Measurements from ENCODE around the gene TUBB4A.
"Not testable (repeated sequence)": the region's sequence is repeated elsewhere in the genome, so short reads cannot be mapped to it uniquely, and the experiment has no call there.

Gene TUBB4A

DNA sequence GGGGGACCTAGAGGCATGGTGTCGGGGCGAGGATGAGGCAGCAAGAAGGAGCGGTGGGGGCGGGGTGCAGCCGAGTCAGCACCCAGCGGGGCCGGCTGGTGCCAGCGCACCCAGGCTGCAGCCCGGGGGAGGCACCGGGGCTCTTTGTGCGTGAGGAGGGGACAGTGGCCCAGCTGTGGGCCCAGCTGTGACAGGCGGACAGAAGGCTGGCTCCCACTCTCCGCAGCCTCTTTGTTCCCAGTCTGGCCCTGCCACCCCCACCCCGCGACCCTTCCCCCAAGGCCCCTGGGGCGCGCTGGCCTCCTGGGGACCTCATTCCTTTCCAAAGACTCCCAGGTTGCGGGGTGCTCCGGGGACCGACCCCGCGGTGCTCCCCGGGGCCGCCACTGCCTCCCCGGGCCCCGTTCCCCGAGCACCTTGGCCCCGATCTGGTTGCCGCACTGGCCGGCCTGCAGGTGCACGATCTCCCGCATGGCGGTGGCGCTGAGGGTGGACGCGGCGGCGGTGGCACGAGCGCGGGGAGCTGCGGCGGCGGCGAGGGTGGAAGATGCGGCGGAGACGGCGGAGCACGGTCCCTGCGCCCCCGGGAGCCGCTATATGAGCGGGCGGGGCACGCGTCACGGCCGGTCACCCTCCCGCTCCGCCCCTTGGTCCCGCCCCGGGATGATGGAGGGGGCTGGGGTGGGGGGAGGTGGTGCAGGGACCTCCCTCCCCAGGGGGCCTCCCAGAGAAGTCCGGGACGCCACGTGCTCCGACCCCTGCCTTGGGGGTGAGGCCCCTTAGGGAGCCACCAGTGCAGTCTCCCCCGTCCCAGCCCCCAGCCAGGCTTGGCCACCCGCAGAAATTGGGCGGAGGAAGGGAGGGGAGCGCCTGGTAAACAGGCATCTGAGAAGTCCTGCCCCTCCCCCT, at the start of gene TUBB4A:
TUBB4A (minus strand) TSS at position 570 of the 909 bp plus-strand sequence; CDS start at position 473, 97 bp downstream.
- no peak for DNase-seq (ENCODE audit: low read depth in 1 of 2, low spot score in 1 of 2)

DNA sequence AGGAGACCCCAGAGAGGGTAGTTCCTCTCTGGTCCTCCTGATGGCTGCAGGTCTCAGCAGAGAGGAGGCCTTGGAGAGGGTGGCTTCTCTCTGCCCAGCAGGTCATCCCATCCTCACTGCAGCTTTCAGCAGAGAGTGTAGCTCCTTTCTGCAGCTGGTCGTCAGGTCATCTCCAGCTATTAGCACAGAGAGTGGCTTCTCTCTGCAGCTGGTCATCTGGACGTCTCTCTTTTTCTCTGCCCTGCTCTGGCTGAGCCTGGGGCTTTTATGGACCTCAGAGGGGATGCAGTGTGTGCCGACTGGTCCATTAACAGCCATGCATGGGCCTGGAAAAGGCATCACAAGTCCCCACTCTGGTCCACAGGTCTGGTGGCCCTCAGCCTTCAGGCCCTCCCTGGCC, 49.0 kb upstream of the TUBB4A start:
- no peak for DNase-seq (ENCODE audit: low read depth in 1 of 2, low spot score in 1 of 2)

DNA sequence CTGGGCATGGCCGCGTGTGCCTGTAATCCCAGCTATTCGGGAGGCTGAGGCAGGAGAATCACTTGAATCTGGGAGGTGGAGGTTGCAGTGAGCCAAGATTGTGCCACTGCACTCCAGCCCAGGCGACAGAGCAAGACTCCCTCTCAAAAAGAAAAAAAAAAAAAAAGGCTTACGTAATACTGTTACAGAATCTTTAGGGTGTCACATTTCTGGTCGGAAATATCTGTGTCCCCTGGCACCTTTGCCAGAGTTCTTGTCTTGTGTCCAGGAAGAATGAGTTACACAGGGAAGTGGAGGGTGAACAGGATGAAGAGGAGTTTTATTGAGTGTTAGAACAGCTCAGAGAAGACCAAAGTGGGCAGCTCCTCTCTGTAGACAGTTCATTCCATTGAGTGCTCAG, 48.6 kb upstream of the TUBB4A start:
- DNase-seq (ENCODE audit: low read depth in 1 of 2, low spot score in 1 of 2) = not testable (repeated sequence)

DNA sequence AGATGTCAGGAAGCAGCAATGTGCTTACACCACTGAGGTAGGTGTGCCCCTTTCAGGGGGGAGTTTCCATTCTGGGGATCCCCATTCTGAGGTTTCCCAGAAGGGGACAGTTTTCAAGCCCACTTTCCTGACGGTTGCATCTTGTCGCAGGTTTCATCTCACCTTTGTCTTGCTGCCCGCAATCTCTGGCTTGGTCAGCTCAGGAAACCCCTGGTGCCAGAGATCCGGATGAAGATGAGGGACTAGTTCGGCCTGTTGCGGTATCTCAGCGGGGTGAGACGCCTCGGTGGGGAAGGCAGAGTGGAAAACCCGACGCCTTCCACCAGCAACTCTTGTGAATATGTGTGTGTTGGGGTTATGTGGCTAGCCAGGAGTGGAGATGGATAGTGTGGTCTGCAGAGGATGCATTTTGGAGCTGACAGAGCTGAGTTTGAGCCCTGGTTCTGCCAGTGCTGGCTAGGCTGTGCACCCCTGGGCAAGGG, 41.8 kb upstream of the TUBB4A start:
- DNase-seq (ENCODE audit: low read depth in 1 of 2, low spot score in 1 of 2) = no peak

DNA sequence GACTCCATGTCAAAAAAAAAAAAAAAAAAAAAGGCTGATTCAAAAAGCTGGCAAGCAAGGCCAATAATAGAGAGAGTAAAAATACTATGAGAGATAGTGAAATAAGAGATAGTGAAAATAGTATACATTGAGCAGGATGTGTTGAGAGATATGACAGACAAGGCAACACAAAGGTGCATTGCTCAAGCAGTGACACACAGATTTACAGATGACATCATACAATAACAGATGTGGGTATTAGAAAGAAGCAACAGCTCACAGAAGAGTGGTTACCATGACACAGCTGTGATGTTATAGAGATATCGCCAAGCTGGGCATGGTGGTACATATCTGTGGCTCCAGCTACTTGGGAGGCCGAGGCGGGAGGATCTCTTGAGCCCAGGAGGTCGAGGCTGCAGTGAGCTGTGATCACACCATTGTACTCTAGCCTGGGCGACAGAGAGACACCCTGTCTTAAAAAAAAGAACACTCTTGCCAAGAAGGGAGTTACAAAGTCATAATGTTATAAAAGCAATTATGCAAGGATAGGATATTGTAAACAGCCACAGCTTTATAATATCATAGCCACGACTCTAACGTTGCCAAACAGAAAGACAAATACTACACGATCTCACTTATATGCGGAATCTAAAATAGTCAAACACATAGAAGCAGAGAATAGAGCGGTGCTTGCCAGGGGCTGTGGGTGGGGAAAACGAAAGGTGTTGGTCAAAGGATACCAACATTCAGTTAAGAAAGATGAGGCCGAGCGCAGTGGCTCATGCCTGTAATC, 39.0 kb upstream of the TUBB4A start:
- no peak for DNase-seq (ENCODE audit: low read depth in 1 of 2, low spot score in 1 of 2)

DNA sequence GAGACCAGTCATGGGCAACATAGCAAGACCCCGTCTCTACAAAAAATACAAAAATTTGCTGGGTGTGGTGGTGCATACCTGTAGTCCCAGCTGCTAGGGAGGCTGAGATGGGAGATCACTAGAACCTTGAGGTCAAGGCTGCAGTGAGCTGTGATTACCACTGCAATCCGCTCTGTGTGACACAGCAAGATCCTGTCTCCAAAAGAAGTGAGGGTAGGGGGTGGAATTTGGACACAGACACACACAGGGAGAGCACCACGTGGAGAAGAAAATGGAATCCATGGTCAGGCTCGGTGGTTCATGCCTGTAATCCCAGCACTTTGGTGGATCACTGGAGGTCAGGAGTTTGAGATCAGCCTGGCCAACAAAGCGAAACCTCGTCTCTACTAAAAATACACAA, 37.4 kb upstream of the TUBB4A start:
- DNase-seq (ENCODE audit: low read depth in 1 of 2, low spot score in 1 of 2) = no peak

DNA sequence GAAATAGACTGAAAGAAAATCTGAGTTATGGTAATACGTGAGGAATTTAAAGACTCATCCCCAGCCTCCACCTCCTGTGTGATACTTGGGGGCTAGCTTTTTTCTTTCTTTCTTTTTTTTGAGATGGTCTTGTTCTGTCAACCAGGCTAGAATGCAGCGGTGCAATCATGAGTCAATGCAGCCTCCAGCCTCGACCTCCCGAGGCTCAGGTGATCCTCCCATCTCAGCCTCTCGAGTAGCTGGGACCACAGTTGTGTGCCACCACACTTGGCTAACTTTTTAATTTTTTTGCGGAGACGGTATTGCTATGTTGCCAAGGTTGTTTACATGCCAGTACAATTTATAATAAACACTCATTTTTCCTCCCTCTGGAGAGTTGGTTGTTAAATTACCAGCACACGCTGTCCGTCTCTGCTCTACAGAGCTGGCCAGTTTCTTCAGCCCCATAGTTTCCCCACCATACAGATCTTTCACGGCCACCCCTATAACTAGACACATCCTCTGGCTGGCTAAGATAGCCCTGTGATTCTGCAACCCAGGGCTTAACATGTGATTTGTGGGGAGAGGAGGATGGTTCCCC, 33.5 kb upstream of the TUBB4A start:
- no peak for DNase-seq (ENCODE audit: low read depth in 1 of 2, low spot score in 1 of 2)

DNA sequence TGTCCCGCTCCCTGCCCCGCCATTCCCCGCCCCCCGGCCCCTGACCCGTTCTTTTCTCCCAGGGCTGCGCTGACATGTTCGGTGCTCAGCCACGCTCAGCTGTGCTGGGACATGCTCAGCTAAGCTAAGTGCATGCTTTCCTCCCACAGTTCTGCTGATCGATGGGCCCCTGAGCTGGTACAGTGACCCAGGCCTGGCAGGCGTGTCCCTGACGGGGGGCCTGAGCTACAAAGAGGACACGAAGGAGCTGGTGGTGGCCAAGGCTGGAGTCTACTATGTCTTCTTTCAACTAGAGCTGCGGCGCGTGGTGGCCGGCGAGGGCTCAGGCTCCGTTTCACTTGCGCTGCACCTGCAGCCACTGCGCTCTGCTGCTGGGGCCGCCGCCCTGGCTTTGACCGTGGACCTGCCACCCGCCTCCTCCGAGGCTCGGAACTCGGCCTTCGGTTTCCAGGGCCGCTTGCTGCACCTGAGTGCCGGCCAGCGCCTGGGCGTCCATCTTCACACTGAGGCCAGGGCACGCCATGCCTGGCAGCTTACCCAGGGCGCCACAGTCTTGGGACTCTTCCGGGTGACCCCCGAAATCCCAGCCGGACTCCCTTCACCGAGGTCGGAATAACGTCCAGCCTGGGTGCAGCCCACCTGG, 32.5 kb upstream of the TUBB4A start:
- DNase-seq (ENCODE audit: low read depth in 1 of 2, low spot score in 1 of 2) = no peak

DNA sequence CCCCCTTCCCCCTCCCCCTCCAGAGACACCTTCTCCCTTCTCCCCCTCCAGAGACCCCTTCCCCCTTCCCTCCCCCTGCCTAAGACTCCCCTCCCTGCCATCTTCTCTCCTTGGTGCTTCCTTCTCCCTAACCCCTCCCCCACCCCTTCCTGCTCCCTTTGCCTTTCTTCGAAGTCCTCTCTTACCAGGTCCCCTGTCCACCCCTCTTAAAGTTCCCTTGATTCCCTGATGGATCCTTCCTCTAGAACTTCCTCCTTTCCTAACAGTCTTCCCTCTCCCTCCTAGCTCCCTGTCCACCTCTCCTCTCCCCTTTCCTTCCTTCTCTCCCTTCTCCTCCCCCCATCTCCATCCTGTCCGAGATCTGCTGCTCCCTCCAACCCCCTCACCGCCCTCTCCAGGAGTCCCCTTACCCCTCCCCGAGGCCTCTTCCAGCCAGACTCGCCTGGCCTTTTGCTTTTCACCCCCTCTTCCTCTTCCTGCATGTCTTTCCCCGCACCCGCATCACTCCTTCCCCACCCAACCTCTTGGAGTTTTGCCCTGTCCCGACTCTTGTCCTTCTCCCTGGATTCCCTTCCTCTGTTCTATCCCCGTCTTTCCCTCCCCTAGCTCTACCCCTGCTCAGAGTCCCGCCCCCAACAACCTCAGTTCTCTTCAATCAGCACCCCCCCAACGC, 31.8 kb upstream of the TUBB4A start:
- no peak for DNase-seq (ENCODE audit: low read depth in 1 of 2, low spot score in 1 of 2)

DNA sequence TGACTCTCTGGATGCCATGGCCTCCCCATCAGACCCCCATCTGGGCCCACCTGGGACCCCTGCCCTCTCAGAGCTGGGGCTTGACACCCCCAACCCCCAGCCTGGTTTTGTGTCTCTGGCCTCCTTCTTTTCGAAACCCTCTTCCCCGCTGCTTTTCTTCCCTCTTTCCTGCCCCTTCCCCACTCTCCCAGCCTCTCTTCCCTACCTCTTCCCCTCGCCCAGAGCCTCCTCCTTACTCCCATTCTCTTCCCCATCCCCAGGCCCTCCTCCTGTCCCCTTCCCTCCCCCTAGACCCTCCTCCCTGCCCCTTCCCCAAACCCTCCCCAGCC, 30.9 kb upstream of the TUBB4A start:
- DNase-seq (ENCODE audit: low read depth in 1 of 2, low spot score in 1 of 2) = no peak

DNA sequence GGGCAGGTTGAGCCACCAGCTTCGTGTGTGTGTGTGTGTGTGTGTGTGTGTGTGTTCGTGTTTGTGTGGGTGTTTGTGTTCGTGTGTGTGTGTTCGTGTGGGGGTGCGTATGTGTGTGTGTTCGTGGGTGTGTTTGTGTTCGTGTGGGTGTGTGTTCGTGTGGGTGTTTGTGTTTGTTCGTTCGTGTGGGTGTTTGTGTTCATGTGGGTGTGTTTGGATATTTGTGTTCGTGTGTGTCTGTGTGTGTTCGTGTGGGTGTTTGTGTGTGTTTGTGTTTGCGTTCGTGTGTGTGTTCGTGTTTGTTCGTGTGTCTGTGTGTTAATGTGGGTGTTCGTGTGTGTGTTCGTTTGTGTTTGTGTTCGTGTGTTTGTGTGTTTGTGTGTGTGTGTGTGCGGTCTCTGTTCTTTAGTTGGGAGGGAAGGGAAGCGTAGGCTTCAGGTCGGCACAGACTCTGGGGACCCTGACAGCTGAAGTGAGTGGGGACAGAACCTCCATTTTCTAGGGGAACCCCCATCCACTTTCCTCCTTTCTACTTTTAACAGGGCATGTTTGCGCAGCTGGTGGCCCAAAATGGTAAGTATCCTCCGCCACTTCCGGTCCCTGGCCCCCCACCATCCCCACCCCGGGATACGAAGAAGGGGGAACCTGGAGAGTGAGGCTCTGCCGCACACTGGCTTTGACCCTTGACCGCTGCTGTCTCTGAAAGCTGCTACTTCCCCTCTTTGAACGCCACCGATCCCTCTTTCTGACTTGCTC, 30.3 kb upstream of the TUBB4A start:
- DNase-seq (ENCODE audit: low read depth in 1 of 2, low spot score in 1 of 2) = no peak

DNA sequence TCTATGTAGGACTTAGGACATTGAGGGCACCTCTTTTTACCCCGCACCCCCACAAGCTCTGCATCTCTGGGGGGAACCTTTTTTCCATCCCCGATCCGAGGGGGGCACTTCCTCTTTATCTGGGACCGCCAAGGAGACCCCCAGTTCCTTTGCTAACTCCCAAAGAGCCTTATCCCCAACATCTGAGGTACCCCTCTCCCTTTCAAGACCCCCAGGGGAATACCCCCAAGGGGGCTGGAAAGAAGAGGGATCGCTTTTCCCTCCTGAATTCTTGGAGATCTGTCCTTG, 29.8 kb upstream of the TUBB4A start:
- DNase-seq (ENCODE audit: low read depth in 1 of 2, low spot score in 1 of 2) = no peak

DNA sequence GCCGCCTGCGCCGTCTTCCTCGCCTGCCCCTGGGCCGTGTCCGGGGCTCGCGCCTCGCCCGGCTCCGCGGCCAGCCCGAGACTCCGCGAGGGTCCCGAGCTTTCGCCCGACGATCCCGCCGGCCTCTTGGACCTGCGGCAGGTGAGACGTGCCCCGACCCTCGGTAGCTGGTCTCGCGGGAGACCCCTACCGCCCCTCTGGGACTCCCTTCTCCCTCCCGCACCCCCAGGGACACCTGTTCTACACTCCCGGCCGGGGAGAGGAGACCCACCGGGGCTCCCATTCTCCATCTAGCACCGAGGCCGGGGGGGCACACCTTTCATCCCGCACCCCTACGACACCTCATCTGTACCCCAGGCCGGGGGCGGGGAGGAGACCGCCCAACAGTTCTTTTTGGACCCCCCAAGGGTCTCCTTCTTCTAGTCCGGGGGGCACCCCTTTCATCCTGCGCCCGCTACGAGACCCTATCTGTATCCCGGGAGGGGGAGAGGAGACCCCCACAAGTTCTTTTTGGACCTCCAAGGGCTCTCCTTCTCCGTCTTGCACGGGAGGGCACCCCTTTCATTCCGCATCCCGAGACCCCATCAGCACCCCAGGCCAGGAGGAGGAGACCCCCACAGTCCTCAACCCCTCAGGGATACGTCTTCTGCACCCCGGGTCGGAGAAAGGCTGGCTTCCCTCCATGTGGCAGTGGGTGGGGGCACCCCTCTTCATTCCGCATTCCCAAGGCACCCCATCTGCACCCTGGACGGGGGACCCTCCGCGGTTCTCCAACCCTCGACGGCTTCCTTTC, 29.2 kb upstream of the TUBB4A start:
- no peak for DNase-seq (ENCODE audit: low read depth in 1 of 2, low spot score in 1 of 2)

DNA sequence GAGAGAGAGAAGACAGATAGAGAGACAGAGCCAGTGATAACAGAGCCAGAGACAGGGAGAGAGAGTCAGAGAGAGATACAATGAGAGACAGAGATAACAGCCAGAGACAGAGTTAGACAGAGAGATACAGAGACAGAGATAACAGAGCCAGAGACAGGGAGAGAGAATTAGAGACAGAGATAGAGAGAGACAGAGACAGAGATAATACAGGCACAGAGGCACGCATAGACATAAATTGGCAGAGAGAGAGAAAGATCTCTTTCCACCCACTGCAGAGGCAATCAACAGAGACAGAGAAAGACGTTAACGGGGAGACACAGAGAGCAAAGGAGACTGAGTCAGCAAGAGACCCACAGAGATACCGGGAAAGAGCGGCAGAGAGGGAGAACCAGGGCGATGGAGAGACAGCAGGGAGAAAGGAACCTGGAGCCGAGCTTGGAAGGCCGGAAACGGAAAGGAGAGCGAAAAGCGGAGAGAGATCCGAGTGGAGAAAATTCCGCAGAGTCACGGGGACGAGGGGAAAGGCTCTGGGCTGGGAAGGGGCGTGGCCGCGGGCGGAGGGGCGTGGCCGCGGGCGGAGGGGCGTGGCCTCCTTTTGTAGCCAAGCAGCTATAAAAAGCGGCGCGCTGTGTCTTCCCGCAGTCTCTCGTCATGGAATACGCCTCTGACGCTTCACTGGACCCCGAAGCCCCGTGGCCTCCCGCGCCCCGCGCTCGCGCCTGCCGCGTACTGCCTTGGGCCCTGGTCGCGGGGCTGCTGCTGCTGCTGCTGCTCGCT, 28.5 kb upstream of the TUBB4A start, which contains the start of gene TNFSF9:
TNFSF9 (plus strand) TSS at position 641 of the 777 bp plus-strand sequence; CDS start at position 652, 11 bp downstream.
- peak; percentile 56 to 73 for DNase-seq (ENCODE audit: low read depth in 1 of 2, low spot score in 1 of 2)

DNA sequence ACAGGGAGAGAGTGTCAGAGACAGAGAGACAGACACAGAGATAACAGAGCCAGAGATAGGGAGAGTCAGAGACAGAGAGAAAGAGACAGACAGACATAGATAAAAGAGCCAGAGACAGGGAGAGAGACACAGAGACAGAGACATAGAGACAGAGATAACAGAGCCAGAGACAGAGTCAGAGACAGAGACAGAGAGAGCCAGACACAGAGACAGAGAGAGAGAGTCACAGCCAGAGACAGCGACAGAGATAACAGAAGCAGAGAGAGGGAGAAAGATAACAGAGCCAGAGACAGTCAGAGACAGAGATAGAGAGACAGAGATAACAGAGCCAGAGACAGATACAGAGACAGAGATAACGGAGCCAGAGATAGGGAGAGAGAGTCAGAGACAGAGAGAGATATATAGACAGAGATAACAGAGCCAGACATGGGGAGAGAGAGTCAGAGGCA, 27.9 kb upstream of the TUBB4A start:
- DNase-seq (ENCODE audit: low read depth in 1 of 2, low spot score in 1 of 2) = no peak

DNA sequence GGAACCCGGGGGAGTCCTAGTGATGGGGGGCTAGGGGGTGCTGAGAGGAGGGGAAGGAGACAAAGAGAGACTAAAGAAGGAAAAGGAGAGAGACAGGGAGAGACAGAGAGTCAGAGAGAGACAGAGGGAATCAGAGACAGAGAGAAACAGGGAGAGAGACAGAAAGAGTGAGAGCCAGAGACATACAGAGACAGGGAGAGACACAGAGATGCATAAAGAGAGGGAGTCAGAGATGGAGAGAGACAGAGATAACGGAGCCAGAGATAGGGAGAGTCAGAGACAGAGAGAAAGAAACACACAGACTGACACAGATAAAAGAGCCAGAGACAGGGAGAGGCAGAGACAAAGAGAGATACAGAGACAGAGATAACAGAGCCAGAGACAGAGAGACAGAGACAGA, 27.2 kb upstream of the TUBB4A start:
- DNase-seq (ENCODE audit: low read depth in 1 of 2, low spot score in 1 of 2) = no peak

DNA sequence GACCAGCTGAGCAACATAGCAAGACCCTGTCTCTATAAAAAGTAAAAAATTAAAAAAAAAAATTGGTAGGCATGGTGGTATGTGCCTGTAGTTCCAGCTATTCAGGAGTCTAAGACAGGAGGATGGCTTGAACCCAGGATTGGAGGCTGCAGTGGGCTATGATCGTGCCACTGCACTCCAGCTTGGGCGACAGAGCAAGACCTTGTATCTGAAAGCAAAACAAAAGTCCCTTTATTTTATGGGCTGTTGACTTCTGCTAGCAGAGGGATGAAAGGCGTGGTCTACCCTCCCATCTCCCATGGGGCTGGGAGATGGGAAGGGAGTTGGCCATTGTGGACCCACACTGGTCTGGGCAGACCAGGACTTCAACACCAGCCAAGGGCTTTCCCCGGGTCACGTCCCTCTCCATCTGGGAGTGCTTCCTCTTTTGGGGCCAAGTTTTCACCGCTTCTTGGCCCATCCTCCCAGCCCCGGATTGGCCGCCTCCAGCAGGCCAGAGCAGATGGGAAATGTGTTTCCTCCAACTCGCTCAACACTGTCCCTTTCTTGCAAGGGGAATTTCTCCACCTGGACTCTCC, 26.5 kb upstream of the TUBB4A start:
- DNase-seq (ENCODE audit: low read depth in 1 of 2, low spot score in 1 of 2) = no peak

DNA sequence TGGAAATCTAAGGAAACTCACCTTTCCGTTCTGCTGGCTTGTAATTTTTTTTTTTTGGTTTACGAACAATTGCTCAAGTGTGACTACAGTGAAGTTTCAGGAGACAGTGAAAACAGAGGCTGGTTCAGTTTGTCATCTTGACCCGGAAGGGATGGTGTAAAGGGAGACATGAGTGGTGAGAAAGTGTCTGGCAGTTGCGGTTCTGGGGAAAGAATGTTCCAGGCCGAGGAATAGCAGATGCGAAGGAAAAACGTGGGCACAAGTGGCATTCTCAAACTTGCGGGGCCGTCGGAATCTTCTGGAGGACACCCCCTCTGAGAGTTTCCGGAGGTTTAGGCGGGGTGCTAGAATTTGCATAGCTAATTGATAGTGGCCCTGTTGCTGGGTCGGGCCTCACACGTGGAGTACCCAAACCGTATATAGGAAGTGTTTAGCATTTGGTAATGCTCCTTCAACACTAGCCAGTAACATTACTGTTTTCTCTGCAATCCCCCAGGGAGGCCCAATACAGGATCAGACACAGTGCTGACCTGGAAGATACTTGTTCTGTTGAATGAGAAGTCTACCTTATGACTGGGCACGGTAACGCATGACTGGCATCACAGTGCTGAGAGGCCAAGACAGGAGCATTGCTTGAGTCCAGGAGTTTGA, 25.9 kb upstream of the TUBB4A start:
- no peak for DNase-seq (ENCODE audit: low read depth in 1 of 2, low spot score in 1 of 2)

Measured in activated T-helper 1 cell treated with anti-CD3 and anti-CD28 coated beads, Interleukin-2, amount 50 U/mL, for 16 hours (primary cell).